BE2C (cell line): Measurements from ENCODE around the gene SLC1A1.
A peak's percentile ranks its signal among the peaks of the same experiment; 100 is the strongest.

ENCODE experiments used
- DNase-seq: peaks from one replicate; pipeline ENCODE4 v3.0.0-alpha.2; 2020
- H3K27me3 ChIP-seq: fragments of 250-450 bp; sonication (Bioruptor Pico); 2 replicates; pipeline ENCODE4 v1.5.1; 2020; ENCODE audit warnings: mild to moderate bottlenecking
- H3K36me3 ChIP-seq: fragments of 250-450 bp; sonication (Bioruptor Pico); 2 replicates; pipeline ENCODE4 v1.5.1; 2020; ENCODE audit warnings: mild to moderate bottlenecking
- H3K4me1 ChIP-seq: fragments of 250-450 bp; sonication (Bioruptor Pico); 2 replicates; pipeline ENCODE4 v1.5.1; 2020
- H3K4me3 ChIP-seq: 2 replicates; pipeline ENCODE4 v1.5.1; 2011; ENCODE audit warnings: low read depth, low read length
- H3K9me3 ChIP-seq: fragments of 250-450 bp; sonication (Bioruptor Pico); 2 replicates; pipeline ENCODE4 v1.5.1; 2020
- CTCF ChIP-seq: IDR thresholded peaks from 2 replicates; pipeline ENCODE4 v1.5.1; 2012; ENCODE audit warnings: mild to moderate bottlenecking, low read depth, low read length

The SLC1A1 gene

GRCh38 chr9:4547016-4547415, 56.7 kb downstream of the SLC1A1 start:
- DNase-seq = no peak
- H3K4me3 ChIP-seq = no peak overlapping the region
- H3K9me3 ChIP-seq = no peaks in the 10 kb centered on the region
- H3K4me1 ChIP-seq = no peaks in the 10 kb centered on the region
- H3K36me3 ChIP-seq = no peaks in the 10 kb centered on the region
- TF ChIP-seq CTCF = no peak
- no peaks in the 10 kb centered on the region for H3K27me3 ChIP-seq

- H3K9me3 ChIP-seq = no peaks in the 10 kb centered on the region
- H3K36me3 ChIP-seq = no peaks in the 10 kb centered on the region
- DNase-seq = peak; percentile 39
- no peaks in the 10 kb centered on the region for H3K27me3 ChIP-seq
- no peaks in the 10 kb centered on the region for H3K4me1 ChIP-seq
- TF ChIP-seq CTCF = peak; percentile 47
- no peak overlapping the region for H3K4me3 ChIP-seq
Measured at GRCh38 chr9:4548811-4549725, 58.8 kb downstream of the SLC1A1 start.

- Histone ChIP-seq H3K4me3 (no peak overlapping the region), H3K4me1 (no peaks in the 10 kb centered on the region), H3K36me3 (no peaks in the 10 kb centered on the region), H3K9me3 (no peaks in the 10 kb centered on the region), H3K27me3 (no peaks in the 10 kb centered on the region)
- TF ChIP-seq CTCF = no peak
- DNase-seq = no peak
Measured at GRCh38 chr9:4549751-4550295, 59.6 kb downstream of the SLC1A1 start.

GRCh38 chr9:4550777-4551484, 60.7 kb downstream of the SLC1A1 start:
- DNase-seq = no peak
- Histone ChIP-seq H3K36me3 (no peaks in the 10 kb centered on the region), H3K9me3 (no peaks in the 10 kb centered on the region), H3K27me3 (no peaks in the 10 kb centered on the region), H3K4me3 (no peak overlapping the region), H3K4me1 (no peaks in the 10 kb centered on the region)
- TF ChIP-seq CTCF = no peak

GRCh38 chr9:4553951-4554381, 63.7 kb downstream of the SLC1A1 start:
- TF ChIP-seq CTCF = no peak
- Histone ChIP-seq H3K36me3 (no peaks in the 10 kb centered on the region), H3K4me1 (no peaks in the 10 kb centered on the region), H3K9me3 (no peaks in the 10 kb centered on the region), H3K4me3 (no peak overlapping the region), H3K27me3 (no peaks in the 10 kb centered on the region)
- DNase-seq = no peak
